Endometrial microvascular endothelial cells (primary cell): ENCODE measurements around the gene CABP5. TPM values are rescaled to one million over a fixed set of nuclear protein-coding genes. Genes with fewer than 3 reads are reported as not detected.

ENCODE experiments used
- in situ Hi-C: cut with HindIII; loops from 2 replicates; pipeline ENCODE4 v1.10.0; 2017; ENCODE audit warnings: low sequenced_read_pairs, low pct_unique_long_range_greater_than_20kb; ENCODE audit errors: inconsistent ontology term
- total RNA-seq: library from RNA; depleted of rRNA; stranded (reverse); fragments of >200 nt; gene quantifications from one replicate; pipeline ENCODE4 v1.2.3, GENCODE V29; 2015; ENCODE audit errors: inconsistent ontology term

CABP5 gene
- total RNA-seq, 1 donor from 2014 or later = not detected

DNA sequence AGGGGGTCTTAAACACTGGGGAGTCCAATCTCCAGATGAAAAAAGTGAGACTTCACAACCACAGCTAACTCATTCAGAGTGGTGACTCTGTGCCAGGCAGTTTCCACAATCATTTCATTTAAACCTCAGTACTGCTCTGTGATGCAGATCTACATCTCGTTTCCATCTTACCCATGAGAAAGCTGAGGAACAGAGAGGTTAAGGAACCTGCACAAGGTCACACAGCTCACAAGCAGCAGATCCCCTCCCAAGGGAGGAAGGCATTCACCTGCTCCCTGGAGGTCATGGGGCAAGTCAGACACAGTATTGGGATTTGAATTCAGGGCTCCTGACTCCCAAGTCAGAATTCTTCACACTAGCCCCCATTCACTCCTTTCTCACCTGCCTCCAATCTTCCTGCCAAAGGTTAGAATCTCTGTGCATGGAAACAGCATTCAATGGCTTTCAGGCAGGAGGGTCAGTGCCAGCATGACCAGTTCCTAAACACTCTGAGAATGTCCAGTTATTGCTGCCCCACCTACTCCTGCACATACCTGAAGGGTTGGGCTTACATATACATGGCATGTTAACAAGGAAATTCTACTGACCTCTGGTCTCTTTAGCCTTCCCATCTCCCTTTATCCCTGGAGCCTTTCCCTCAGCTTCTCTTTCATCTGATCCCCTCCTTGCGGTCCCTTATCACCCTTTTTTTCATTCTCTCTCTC, 1.9 kb downstream of the CABP5 start:
- in situ Hi-C loops = no loop called here

DNA sequence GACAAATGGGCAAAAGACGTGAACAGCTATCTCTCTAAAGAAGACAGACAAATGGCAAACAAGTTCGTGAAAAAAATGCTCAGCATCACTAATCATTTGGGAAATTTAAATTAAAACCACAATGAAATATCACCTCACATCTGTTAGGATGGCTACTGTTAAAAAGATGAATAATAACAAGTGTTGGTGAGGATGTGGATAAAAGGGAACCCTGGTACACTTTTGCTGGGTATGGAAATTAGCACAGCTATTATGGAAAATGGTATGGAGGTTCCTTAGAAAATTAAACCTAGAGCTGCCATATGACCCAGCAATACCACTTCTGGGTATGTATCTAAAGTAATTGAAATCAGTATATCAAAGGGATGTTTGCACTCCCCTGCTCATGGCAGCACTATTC, 7.1 kb downstream of the CABP5 start:
- in situ Hi-C loops = no loop called here

DNA sequence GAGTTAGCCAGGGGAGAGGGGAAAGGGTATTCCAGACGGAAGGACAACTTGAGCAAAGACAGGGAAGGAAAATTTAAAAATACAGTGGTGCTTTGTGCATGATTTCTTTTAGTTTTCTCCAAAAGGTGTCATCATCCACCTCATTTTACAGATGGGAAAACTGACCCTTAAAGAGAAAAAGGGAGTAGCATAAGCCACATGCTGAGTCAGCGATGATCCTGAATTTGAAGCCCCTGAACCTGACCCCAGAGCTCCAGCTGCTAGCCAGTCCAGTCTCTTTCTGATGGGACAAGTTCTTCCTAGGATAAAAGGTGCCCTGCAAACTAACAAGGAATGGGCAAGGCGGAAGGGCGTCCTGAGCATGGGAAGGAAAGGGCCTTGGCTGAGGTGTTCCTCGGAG, 10.3 kb downstream of the CABP5 start:
- in situ Hi-C loops = no loop called here

DNA sequence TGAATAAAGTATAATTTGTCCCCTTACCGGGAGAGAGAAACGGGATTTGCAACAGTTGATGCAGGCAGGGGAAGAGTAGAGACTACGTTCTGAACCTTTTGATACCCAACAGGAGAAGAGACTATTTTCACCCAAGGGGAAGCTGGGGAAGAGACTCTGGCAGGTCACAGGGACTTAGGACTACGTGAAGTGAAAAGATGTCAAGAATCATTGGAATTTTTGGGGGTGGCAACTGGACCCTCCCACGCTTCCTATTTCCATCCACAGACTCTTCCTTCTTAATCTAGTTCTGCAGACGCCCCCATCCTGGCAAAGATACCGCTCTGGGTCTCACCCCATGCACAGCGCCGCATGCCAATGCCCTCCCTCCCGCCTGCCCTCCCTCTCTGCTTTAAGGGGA, 13.8 kb downstream of the CABP5 start:
- in situ Hi-C loops = no loop called here

DNA sequence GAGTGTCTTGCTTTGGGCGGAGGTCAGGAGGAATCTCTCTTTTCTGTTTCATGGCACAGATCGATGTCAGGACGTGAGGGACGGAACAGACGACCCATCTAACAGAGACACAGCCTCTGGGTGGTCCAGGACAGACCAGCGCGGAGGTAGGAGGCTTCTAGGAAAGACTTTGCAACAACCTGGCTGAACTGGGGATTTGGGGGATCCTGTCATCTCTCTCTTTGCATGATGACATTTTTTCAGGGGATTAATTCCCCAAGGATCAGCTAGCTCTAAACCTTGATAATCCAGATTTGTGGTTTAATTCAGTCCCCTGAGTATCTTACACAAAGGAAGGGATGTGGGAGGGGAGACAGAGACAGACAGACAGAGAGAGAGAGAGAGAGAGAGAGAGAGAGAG, 14.4 kb downstream of the CABP5 start:
- in situ Hi-C loops = no loop called here

DNA sequence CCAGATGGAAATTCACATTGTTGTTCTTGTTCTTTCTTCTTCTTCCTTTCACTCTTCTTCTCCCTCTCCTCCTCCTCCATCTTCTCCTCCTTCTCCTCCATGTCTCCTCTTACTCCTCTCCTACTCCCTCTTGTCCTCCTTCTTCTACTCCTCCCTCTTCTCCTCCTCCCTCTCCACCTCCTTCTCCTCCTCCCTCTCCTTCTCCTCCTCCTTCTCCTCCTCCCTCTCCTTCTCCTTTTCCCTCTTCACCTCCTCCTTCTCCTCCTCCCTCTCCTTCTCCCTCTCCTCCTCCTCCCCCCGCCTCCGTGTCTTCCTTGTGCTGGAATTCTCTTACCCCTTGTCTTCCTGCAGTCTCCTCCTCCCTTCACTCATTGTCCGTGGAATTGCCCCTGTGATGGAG, 18.4 kb downstream of the CABP5 start:
- in situ Hi-C loops = no loop called here

DNA sequence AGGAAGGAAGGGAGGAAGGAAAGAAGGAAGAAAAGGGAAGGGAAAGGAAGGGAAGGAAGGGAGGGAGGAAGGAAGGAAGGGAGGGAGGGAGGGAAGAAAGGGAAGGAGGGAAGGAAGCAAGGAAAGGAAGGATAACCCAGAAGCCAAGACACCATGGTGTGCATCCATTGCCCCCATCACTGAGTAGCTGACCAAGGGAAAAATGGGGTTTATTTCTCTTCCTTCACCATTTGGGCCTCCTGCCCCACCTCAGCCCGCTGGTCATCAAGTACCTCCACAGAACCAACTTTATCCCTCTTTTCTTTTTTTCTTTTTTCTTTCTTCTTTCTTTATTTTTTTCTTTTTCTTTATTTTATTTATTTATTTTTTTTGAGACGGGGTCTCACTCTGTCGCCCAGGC, 20.4 kb downstream of the CABP5 start:
- in situ Hi-C loops = no loop called here

DNA sequence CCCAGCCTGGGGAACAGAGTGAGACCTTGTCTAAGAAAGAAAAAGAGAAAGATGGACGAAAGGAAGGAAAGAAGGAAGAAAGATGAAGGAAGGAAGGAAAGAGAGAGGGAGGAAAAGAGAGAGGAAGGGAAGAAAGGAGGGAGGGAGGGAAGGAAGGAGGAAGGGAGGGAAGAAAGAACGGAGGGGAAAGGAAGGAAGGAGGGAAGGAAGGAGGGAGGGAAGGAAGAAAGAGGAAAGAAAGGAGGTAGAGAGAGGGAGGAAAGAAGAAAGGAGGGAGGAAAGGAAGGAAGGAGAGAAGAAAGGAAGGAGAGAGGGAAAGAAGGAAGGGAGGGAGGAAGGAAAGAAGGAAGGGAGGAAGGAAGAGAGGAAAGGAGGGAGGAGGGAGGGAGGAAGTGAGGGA, 20.9 kb downstream of the CABP5 start:
- in situ Hi-C loops = no loop called here

DNA sequence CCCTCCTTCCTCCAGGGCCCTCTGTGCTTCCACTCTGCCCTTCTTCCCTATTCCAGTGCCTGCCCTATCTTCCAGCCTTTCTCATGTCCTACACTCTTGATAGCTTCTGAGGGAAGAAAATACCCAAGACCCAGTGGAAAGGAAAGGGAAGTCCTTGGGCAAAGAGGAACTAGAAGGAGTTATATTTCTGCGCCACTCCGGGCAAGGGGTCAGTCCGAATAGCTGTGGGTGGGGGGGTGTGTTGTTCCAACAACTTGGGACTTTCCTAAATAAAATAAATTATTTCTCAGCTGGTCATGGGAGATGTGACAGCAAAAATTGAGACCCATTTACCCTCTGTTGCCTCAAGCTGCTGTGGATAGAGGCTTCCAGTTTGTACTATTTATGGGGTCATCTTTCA, 23.2 kb downstream of the CABP5 start:
- in situ Hi-C loops = no loop called here

DNA sequence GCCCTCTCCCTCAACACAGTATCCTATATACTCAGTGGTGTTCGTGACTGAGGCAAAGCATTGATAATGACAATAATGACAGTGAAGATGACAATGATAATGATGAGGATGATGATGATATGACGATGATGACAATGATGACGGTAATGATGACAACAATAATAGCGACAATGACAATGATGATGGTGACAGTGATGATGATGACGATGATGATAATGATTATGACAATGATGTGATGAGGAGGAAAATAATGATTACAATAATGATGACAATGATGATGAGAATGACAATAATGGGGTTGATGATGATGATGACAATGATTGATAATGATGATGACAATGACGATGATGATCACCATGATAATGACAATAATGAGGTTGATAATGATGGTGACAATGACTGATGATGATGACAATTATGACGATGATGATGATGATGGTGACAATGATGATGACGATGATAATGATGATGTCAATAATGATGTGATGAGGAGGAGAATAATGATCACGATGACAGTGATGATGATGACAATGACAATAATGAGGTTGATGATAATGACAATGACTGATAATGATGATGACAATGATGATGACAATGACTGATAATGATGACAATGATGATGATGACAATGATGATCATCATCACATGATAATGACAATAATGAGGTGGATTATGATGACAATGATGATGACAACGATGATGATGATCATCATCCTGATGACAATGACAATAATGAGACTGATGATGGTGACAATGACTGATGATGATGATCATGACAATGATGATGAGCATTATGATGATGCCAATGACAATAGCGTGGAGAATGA, 32.7 kb downstream of the CABP5 start:
- in situ Hi-C loops = no loop called here

DNA sequence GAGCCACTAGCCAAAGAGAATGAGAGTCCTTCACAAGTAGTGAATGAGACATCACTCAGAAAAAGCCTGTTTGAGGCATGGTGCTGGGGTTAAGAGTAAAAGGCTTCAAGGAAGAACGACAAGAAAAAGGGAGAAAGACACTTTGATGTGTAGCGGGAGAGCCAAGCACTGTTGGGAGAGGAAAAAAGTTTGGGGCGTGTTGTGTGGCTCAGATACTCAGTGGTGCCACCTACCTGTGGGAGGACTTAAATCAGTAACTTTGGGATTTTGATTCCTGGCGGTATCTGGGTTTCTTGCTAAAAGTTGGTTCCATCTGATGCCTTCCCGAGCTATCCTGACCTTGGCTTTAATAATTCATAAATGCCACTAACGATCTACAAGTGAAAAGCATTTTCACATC, 37.1 kb downstream of the CABP5 start:
- in situ Hi-C loops = no loop called here

DNA sequence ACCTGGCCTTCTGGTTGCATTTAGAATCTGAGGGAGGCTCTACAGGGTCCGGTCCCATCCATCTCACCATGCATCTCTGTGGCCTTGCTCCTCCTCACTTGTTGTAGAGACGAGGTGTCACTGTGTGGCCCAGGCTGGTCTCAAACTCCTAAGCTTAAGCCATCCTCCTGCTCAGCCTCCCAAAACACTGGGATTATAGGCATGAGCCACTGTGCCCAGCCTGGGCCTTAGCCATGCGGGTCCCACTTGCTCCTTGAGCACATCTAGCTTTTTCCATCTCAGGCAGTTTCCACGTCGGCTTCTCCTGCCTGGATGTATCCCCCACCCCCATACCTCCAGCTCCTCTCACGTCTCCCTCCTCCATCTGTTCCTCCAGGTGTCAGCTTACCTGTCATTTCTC, 39.6 kb downstream of the CABP5 start:
- in situ Hi-C loops = no loop called here

DNA sequence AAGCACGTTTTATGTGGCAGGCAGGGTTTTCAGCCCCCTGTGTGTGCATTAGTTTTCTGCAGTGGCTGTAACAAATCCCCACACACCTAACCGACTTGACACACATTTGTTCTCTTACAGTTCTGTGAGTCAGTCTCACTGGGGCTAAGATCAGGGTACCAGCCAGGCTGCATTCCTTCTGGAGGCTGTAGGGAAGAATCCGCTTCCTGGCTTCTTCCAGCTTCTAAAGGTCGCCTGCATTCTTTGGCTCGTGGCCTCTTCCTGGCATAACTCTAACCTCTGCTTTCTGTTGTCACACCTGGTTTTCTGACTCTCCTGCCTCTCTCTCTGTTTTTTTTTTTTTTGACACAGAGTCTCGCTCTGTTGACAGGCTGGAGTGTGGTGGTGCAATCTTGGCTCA, 43.0 kb downstream of the CABP5 start:
- in situ Hi-C loops = no loop called here

DNA sequence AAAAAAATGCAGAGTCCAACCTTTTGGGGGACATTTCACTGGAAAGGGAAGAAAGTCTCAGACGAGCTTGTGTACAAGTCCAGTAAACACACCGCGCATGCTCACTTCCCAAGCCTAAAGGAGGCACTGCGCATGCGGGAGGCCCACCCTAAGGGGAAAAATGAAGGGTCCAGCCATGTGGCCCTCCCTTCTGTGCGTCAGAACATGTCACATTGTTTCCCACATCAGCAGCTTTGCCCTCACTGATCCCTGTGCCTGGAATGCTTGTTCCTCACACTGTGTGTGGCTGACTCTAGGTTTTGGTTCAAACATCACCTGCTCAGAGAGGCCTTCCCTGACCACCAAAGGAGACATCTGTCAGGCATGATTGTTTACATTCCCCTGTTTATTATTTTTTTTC, 45.1 kb downstream of the CABP5 start:
- in situ Hi-C loops = no loop called here

DNA sequence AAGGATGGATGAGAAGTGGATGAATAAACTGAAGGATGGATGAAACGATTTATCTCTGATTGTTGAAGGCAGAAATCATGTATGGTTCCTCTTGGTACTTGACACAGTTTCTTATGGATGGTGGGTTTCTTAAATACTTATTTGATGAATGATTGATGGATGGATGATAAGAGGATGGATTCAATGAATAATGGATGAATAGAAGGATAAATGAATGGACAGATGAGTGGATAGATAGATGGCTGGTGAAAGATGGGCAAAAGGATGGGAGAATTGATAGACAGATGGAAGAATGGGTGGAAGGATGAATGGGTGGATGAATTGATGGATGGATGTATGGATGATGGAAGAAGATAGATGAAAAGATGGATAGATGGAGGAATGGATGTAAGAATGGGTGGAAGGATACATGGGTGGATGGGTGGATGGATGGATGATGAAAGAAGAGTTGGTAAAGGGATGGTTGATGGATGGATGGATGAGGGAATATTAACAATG, 47.6 kb downstream of the CABP5 start:
- in situ Hi-C loops = no loop called here

DNA sequence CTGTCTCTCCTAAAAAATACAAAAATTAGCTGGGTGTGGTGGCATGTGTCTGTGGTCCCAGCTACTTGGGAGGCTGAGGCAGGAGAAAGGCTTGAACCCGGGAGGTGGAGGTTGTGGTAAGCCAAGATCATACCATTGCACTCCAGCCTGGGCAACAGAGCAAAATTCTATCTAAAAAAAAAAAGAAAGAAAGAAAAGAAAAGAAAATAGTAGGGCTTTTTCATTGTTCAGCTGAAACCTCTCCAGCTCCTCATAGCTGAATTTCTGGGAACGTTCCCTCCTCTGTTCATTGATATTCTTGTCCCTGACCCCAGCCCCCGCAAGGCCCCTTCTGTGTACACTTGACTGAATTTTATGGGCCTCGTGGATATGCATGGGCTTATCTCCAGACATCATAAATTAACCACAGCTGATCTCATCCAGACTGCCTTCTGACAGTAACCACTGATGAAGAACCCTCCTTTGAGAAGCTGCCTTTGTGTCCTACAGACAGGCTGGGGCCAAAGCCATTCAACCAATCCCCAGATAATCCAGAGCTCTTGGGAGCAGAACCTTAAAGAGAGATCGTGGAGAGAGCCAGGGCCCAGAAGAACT, 49.6 kb downstream of the CABP5 start, which contains the start of gene ELSPBP1:
TSS of gene ELSPBP1 (plus strand) at position 424 of the 594 bp plus-strand sequence. CDS start 14,036 bp downstream, outside the sequence.
- in situ Hi-C loops = no loop called here

DNA sequence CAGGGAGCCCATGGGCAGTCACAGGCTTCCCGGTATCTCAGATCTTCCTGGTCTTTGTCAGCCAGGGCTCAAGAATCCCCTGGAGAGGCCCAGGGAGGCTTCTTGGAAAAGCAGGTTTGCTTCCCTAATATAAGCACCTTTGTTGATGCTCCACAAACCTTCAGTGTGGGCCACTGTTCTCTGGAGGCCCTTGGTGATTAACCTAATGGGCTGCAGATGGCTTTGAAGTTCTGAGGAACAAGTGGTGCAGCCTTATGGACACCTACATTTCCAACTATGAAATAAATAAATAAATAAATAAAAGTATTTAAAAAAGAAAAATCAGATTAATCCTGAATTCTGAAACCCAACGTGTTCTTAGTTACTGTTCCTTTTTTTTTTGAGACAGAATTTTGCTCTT, 51.8 kb downstream of the CABP5 start, which contains the start of gene BSPH1:
TSS of gene BSPH1 (minus strand) at position 101 of the 400 bp plus-strand sequence. CDS start at position 12, 89 bp downstream.
- in situ Hi-C loops = no loop called here

DNA sequence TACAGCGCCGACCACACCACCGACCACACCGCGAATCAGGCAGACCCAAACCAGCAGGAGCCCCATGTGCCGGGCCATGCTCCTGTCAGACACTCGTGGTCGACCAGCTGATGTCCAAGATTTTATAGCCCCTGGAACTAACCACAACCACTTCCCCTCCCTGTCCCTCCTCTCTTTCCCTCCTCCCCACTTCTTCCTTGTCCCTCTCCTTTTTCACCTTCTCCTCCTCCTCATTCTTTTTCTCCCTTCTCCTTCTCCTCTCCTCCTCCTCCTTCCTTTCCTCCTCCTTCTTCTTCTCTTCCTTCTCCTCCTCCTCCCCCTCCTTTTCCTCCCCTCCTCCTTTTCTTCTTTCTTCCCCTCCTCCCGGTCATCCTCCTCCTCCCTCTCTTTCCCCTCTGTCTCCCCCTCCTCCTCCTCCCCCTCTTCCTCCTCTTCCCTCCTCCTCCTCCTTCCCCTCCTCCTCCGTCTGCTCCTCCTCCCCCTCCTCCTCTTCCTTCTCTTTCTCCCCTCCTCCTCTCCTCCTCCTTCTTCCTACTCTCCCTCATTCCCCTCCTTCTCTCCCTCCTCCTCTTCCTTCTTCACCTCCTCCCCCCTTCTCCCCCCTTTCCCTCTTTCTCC, 52.6 kb downstream of the CABP5 start:
- in situ Hi-C loops = no loop called here
